Activated CD4-positive, alpha-beta memory T cell treated with anti-CD3 and anti-CD28 coated beads for 36 hours (primary cell): ENCODE data around the gene ARPC1A. TPM values are rescaled to one million over a fixed set of nuclear protein-coding genes. Genes with fewer than 3 reads are reported as not detected.
A peak's percentile ranks its signal among the peaks of the same experiment; 100 is the strongest.
"Not testable (repeated sequence)": the region's sequence is repeated elsewhere in the genome, so short reads cannot be mapped to it uniquely, and the experiment has no call there.

Experiments used
- CTCF ChIA-PET: fragments of 350-600 bp; sonication (Branson Sonifier 250); formaldehyde crosslinking; loops from one replicate; lab custom pipeline; 2021; ENCODE audit warnings: antibody characterized with exemption, inconsistent platforms; lab: Charles Lee
- POLR2A ChIA-PET: fragments of 350-600 bp; sonication (Branson Sonifier 250); formaldehyde crosslinking; loops from one replicate; lab custom pipeline; 2021; ENCODE audit warnings: antibody characterized with exemption; lab: Charles Lee
- DNase-seq: peaks from one replicate; pipeline ENCODE4 v3.0.0-alpha.2; 2020
- H3K27ac Mint-ChIP-seq: one replicate; pipeline ENCODE4 v1.8.0; 2021; ENCODE audit warnings: mixed read lengths
- H3K27me3 Mint-ChIP-seq: one replicate; pipeline ENCODE4 v1.8.0; 2021; ENCODE audit warnings: mixed read lengths
- H3K36me3 Mint-ChIP-seq: one replicate; pipeline ENCODE4 v1.8.0; 2021; ENCODE audit warnings: mixed read lengths
- H3K4me1 Mint-ChIP-seq: one replicate; pipeline ENCODE4 v1.8.0; 2021; ENCODE audit warnings: low read depth, mixed read lengths
- H3K4me3 Mint-ChIP-seq: one replicate; pipeline ENCODE4 v1.8.0; 2021; ENCODE audit warnings: mild to moderate bottlenecking, mixed read lengths
- H3K9me3 Mint-ChIP-seq: one replicate; pipeline ENCODE4 v1.8.0; 2021; ENCODE audit warnings: mixed read lengths
- intact Hi-C: fragments of 100-400 bp; cut with micrococcal nuclease; formaldehyde crosslinking; loops from one replicate; pipeline ENCODE4 v1.15.1; 2023
- total RNA-seq, 2 experiments: library from RNA; stranded (reverse); gene quantifications; one replicate each; pipeline ENCODE4 v1.2.3, GENCODE V29; 2021

The ARPC1A gene
- total RNA-seq, 2 experiments from 2014 or later: 66.9 to 70.0 TPM

DNA sequence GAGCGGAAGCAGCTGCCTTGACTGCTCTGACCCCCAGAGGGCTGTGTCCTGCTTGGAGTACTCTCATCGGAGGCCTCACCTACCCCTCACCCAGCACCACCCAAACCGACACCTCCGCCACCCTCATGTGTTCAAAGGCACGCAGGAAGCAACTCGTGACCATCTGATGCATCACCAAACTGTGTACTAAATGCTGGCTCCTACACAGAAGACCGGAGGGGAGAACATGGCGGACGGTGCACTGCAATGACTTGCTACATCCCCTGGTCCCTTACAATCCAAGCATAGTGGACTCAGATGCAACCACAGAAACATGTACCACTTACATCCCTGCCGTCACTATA is 79.3 kb downstream of the ARPC1A start:
- ChIA-PET CTCF (interaction anchor here (1.2 kb wide), 1 partner anchor 13 kb away, joined by 3 read pairs; no protein-coding TSS in a partner anchor), POLR2A (no interaction called here)
- no peaks in the 10 kb centered on the region for H3K27me3 Mint-ChIP-seq
- H3K27ac Mint-ChIP-seq: no peak overlapping the region
- intact Hi-C loops: loop anchor here (10.0 kb wide), 1 partner anchor 150 kb away; the partner anchor contains the start of genes FAM200A and ZNF655
- no peak for DNase-seq
- H3K36me3 Mint-ChIP-seq: peaks cover 39% of the 10 kb centered on the region
- no peak overlapping the region for H3K4me3 Mint-ChIP-seq
- H3K9me3 Mint-ChIP-seq: no peaks in the 10 kb centered on the region
- peaks cover 27% of the 10 kb centered on the region for H3K4me1 Mint-ChIP-seq

DNA sequence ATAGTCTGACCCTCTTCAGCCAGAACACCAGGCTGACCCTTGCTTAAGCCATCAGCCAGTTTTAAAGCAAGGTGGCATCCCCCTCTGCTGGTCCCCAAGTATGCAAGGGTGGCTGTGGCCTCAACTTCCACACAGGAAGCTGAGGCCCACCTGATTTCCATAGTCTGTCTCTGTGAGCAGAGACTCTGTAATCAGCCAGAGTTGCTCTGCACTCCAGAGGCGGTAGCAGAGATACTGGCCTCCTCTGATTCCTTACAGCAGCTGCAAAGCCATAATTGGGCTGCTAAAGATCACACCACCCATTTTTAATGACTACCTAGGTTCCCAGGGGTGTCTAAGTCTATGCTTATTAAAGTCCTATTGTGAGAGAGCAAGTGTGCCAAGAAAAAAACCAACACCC is 80.9 kb downstream of the ARPC1A start:
- H3K4me3 Mint-ChIP-seq: peak overlapping the region; percentile 44
- peaks cover 33% of the 10 kb centered on the region for H3K36me3 Mint-ChIP-seq
- H3K9me3 Mint-ChIP-seq: no peaks in the 10 kb centered on the region
- H3K27me3 Mint-ChIP-seq: no peaks in the 10 kb centered on the region
- DNase-seq: no peak
- H3K4me1 Mint-ChIP-seq: peaks cover 37% of the 10 kb centered on the region
- intact Hi-C loops: loop anchor here (10.0 kb wide), 1 partner anchor 148 kb away; the partner anchor contains the start of genes FAM200A and ZNF655
- POLR2A ChIA-PET: interaction anchor here (1.5 to 3.6 kb wide), 5 partner anchors 8 to 32 kb away, joined by 7 to 27 read pairs (median 8); partner anchors contain the start of gene ARPC1B
- CTCF ChIA-PET: interaction anchor here (0.7 to 2.0 kb wide), 7 partner anchors 9 to 98 kb away, joined by 3 to 5 read pairs (median 4); partner anchors contain the start of gene ZKSCAN5
- peak overlapping the region; percentile 99 for H3K27ac Mint-ChIP-seq

DNA sequence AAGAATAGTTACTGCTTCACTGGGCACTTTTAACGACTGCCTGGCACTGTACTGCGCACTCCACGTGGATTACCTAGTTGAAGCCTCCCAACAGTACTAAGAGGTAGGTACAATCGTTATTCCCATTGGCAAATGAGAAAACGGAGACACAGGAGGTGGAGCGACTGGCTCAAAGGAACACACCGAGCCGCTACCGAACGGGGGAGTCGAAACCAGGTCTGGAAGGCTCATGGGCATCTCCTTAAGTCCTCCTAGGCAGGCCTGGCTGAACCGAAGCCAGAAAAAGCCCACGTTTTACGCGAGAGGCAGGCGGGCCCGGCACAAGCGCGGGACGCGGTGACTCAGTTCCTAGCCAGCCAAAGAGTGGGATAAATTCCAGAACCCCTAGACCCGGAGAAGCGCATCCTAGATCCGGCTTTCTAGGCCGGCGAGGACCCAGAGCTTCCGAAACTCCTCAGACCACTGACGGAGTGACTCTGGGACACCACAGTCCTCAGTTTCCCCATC is 82.2 kb downstream of the ARPC1A start:
- Mint-ChIP-seq H3K9me3 (no peaks in the 10 kb centered on the region), H3K36me3 (peaks cover 36% of the 10 kb centered on the region), H3K27me3 (no peaks in the 10 kb centered on the region), H3K27ac (peak overlapping the region; percentile 99), H3K4me3 (peak overlapping the region; percentile 99), H3K4me1 (peaks cover 37% of the 10 kb centered on the region)
- peak; percentile 58 for DNase-seq
- ChIA-PET POLR2A (interaction anchor here (1.1 to 3.6 kb wide), 11 partner anchors 9 to 150 kb away, joined by 3 to 27 read pairs (median 7); partner anchors contain the start of genes ARPC1A, ARPC1B, CPSF4 and PTCD1), CTCF (interaction anchor here (0.6 to 2.0 kb wide), 7 partner anchors 8 to 351 kb away, joined by 3 to 5 read pairs (median 4); partner anchors contain the start of gene ZKSCAN5)
- intact Hi-C loops: loop anchor here (1.0 to 10.0 kb wide), 9 partner anchors 15 to 1021 kb away; partner anchors contain the start of genes ARPC1B, CPSF4, FAM200A and MEPCE

- intact Hi-C loops: loop anchor here (1.0 to 10.0 kb wide), 9 partner anchors 16 to 1020 kb away; partner anchors contain the start of genes ARPC1B, CPSF4, FAM200A and MEPCE
- no peaks in the 10 kb centered on the region for H3K27me3 Mint-ChIP-seq
- H3K4me3 Mint-ChIP-seq: peak within 1 kb of the TSS; percentile 99
Observed at GRCh38 chr7:99408379-99409191, 82.9 kb downstream of the ARPC1A start, which contains the start of the genes BUD31 and PDAP1. Gene BUD31, plus strand, starts transcription at chr7:99408969. Its CDS starts 2,124 bp downstream, at chr7:99411093. Gene PDAP1, minus strand, starts transcription at chr7:99408597. Its CDS starts 49 bp downstream, at chr7:99408548.

GRCh38 chr7:99409192-99409572 is 83.5 kb downstream of the ARPC1A start:
- H3K4me3 Mint-ChIP-seq: peak overlapping the region; percentile 99
- no peaks in the 10 kb centered on the region for H3K27me3 Mint-ChIP-seq
- intact Hi-C loops: loop anchor here (2.0 to 10.0 kb wide), 5 partner anchors 16 to 1020 kb away; partner anchors contain the start of genes FAM200A, MEPCE, ZCWPW1 and ZNF394
- peak overlapping the region; percentile 99 for H3K27ac Mint-ChIP-seq
- no peaks in the 10 kb centered on the region for H3K9me3 Mint-ChIP-seq
- POLR2A ChIA-PET: interaction anchor here (0.5 to 3.6 kb wide), 16 partner anchors 9 to 1767 kb away, joined by 3 to 27 read pairs (median 5); partner anchors contain the start of genes ARPC1B, CPSF4, PTCD1 and ZNF655
- peaks cover 39% of the 10 kb centered on the region for H3K4me1 Mint-ChIP-seq
- DNase-seq: peak; percentile 30
- peaks cover 32% of the 10 kb centered on the region for H3K36me3 Mint-ChIP-seq
- CTCF ChIA-PET: interaction anchor here (0.6 kb wide), 1 partner anchor 156 kb away, joined by 5 read pairs; no protein-coding TSS in a partner anchor

More at GRCh38 chr7:99408379-99409191, 82.9 kb downstream of the ARPC1A start, which contains the start of the genes BUD31 and PDAP1:
- Mint-ChIP-seq H3K27ac (peak within 1 kb of the TSS; percentile 99), H3K9me3 (no peaks in the 10 kb centered on the region), H3K4me1 (peaks cover 41% of the 10 kb centered on the region), H3K36me3 (peaks cover 35% of the 10 kb centered on the region)
- ChIA-PET POLR2A (interaction anchor here (0.5 to 3.6 kb wide), 18 partner anchors 9 to 1768 kb away, joined by 3 to 27 read pairs (median 4); partner anchors contain the start of genes ARPC1A, ARPC1B, CPSF4 and PTCD1), CTCF (interaction anchor here (0.6 to 2.0 kb wide), 3 partner anchors 9 to 156 kb away, joined by 4 to 5 read pairs (median 4); no protein-coding TSS in a partner anchor)
- DNase-seq: peak; percentile 97

DNA sequence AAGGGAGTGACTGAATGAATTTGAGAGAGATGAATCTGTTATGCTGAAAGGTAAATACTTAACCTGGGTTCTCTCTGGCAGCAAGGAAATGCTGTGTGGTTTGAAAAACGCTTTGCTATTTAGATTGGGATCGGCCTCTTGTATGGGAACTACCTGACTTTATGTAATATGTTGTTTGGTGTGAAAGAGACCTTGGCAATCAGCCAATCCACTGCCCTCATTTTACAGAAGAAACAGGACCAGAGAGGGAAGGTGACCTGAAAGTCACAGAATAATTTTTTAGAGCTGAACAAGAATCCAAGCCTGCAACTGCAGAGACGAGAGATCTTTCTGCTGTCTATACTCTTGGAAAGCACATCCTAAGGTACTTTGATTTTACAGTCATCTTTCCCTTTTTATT is 84.1 kb downstream of the ARPC1A start:
- ChIA-PET CTCF (no interaction called here), POLR2A (interaction anchor here (1.2 to 3.6 kb wide), 6 partner anchors 10 to 80 kb away, joined by 3 to 27 read pairs (median 8); partner anchors contain the start of gene ARPC1B)
- DNase-seq: no peak
- no peaks in the 10 kb centered on the region for H3K9me3 Mint-ChIP-seq
- H3K27ac Mint-ChIP-seq: peak overlapping the region; percentile 99
- intact Hi-C loops: loop anchor here (2.0 to 10.0 kb wide), 5 partner anchors 17 to 1019 kb away; partner anchors contain the start of genes FAM200A, MEPCE, ZCWPW1 and ZNF394
- H3K4me3 Mint-ChIP-seq: peak overlapping the region; percentile 99
- H3K27me3 Mint-ChIP-seq: no peaks in the 10 kb centered on the region
- H3K36me3 Mint-ChIP-seq: peaks cover 33% of the 10 kb centered on the region
- H3K4me1 Mint-ChIP-seq: peaks cover 37% of the 10 kb centered on the region

DNA sequence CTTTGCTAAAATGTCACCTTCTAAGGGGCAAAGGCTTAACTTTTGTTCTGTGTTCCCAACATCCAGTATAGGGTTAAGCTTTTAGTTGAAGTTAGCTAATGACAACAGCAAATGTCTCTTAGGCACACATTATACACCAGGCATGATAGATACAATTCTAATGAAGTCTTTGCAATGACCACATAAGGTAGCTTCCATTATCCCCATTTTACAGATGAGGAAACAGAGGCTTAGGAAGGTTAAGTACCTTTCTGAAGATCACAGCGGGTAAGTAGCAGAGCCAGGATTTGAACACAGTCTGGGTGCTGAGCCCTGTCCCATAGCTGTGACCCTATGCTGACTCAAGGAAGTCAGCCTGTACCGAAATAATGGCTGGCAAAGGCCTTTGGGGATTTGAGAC is 84.9 kb downstream of the ARPC1A start:
- H3K27ac Mint-ChIP-seq: peak overlapping the region; percentile 58
- intact Hi-C loops: no loop called here
- no peaks in the 10 kb centered on the region for H3K27me3 Mint-ChIP-seq
- no peaks in the 10 kb centered on the region for H3K9me3 Mint-ChIP-seq
- DNase-seq: no peak
- H3K4me1 Mint-ChIP-seq: peaks cover 36% of the 10 kb centered on the region
- peak overlapping the region; percentile 99 for H3K4me3 Mint-ChIP-seq
- POLR2A ChIA-PET: no interaction called here
- H3K36me3 Mint-ChIP-seq: peaks cover 38% of the 10 kb centered on the region
- CTCF ChIA-PET: no interaction called here

GRCh38 chr7:99415513-99416127 is 89.9 kb downstream of the ARPC1A start:
- peak overlapping the region; percentile 16 for H3K27ac Mint-ChIP-seq

More at GRCh38 chr7:99415513-99416127, 89.9 kb downstream of the ARPC1A start:
- H3K9me3 Mint-ChIP-seq, POLR2A ChIA-PET, H3K4me3 Mint-ChIP-seq, intact Hi-C loops, H3K27me3 Mint-ChIP-seq: not testable (repeated sequence)
- peak; percentile 50 for DNase-seq
- peaks cover 52% of the 10 kb centered on the region for H3K36me3 Mint-ChIP-seq
- CTCF ChIA-PET: interaction anchor here (0.8 to 1.0 kb wide), 3 partner anchors 8 to 33 kb away, joined by 3 to 4 read pairs (median 3); no protein-coding TSS in a partner anchor
- H3K4me1 Mint-ChIP-seq: peaks cover 16% of the 10 kb centered on the region

Other genes with a start within 250 kb of the ARPC1A start
- 10 to 100 TPM; 14.0 to 16.2 TPM for gene SMURF1, start 181.8 kb upstream of the ARPC1A start, total RNA-seq
- not detected for gene KPNA7, start 117.8 kb upstream of the ARPC1A start, total RNA-seq
- not detected for gene MYH16, start 53.1 kb upstream of the ARPC1A start, total RNA-seq
- 100 to 1,000 TPM; 432 to 435 TPM for gene ARPC1B, start 48.8 kb downstream of the ARPC1A start, total RNA-seq
- 100 to 1,000 TPM; 149 to 162 TPM for gene PDAP1, start 82.7 kb downstream of the ARPC1A start, total RNA-seq
- gene BUD31, start 83.1 kb downstream of the ARPC1A start, total RNA-seq: 100 to 1,000 TPM; 143 to 149 TPM
- gene PTCD1, start 112.9 kb downstream of the ARPC1A start, total RNA-seq: 1 to 10 TPM; 7.4 TPM
- gene CPSF4, start 113.0 kb downstream of the ARPC1A start, total RNA-seq: 10 to 100 TPM; 57.7 to 60.3 TPM
- 100 to 1,000 TPM; 366 to 374 TPM for gene ATP5MF, start 140.3 kb downstream of the ARPC1A start, total RNA-seq
- gene ZNF789, start 147.0 kb downstream of the ARPC1A start, total RNA-seq: 10 to 100 TPM; 14.2 to 15.6 TPM
- gene ZNF394, start 174.4 kb downstream of the ARPC1A start, total RNA-seq: 10 to 100 TPM; 26.2 to 27.7 TPM
- gene ZKSCAN5, start 178.8 kb downstream of the ARPC1A start, total RNA-seq: 1 to 10 TPM; 7.6 to 7.7 TPM
- 1 to 10 TPM; 4.0 to 4.8 TPM for gene FAM200A, start 226.2 kb downstream of the ARPC1A start, total RNA-seq
- gene ZNF655, start 232.7 kb downstream of the ARPC1A start, total RNA-seq: 10 to 100 TPM; 47.9 to 49.8 TPM